Large intestine (tissue), 3 donors: ENCODE data around the gene MPZL1. TPM values are rescaled to one million over a fixed set of nuclear protein-coding genes. Genes with fewer than 3 reads are reported as not detected.
A peak's percentile ranks its signal among the peaks of the same experiment; 100 is the strongest.

ENCODE experiments used
- DNase-seq, 2 donors: peaks; one replicate each; pipeline versions ENCODE4 v3.0.0 to v3.0.0-alpha.2; 2013
- H3K27ac ChIP-seq: one replicate; pipeline ENCODE4 v1.5.1; 2013; ENCODE audit warnings: low read length
- H3K27me3 ChIP-seq: 2 replicates; pipeline ENCODE4 v1.6.1; 2013; ENCODE audit warnings: low read length; ENCODE audit not compliant: control insufficient read depth, insufficient read depth
- H3K36me3 ChIP-seq: 2 replicates; pipeline ENCODE4 v1.6.1; 2013; ENCODE audit warnings: low read length; ENCODE audit not compliant: control insufficient read depth, insufficient read depth
- H3K4me1 ChIP-seq: one replicate; pipeline ENCODE4 v1.6.1; 2013; ENCODE audit warnings: low read length; ENCODE audit not compliant: control insufficient read depth, insufficient read depth
- H3K4me3 ChIP-seq: one replicate; pipeline ENCODE4 v1.5.1; 2013; ENCODE audit warnings: low read length
- H3K9me3 ChIP-seq: one replicate; pipeline ENCODE4 v1.6.1; 2013; ENCODE audit warnings: mild to moderate bottlenecking, low read depth, low read length, moderate library complexity; ENCODE audit not compliant: control insufficient read depth
- WGBS: methylation state at CpG from one replicate; pipeline ENCODE4 v1.1.5; 2013; ENCODE audit warnings: low lambda C conversion rate; ENCODE audit not compliant: insufficient coverage; 5-methylcytosine and 5-hydroxymethylcytosine counted together
- polyA plus RNA-seq: library from polyadenylated mRNA; unstranded; fragments of 120-200 nt; gene quantifications from one replicate; pipeline ENCODE4 v1.2.1, GENCODE V29; 2013

The MPZL1 gene
- polyA plus RNA-seq, 1 donor: 105 TPM

DNA sequence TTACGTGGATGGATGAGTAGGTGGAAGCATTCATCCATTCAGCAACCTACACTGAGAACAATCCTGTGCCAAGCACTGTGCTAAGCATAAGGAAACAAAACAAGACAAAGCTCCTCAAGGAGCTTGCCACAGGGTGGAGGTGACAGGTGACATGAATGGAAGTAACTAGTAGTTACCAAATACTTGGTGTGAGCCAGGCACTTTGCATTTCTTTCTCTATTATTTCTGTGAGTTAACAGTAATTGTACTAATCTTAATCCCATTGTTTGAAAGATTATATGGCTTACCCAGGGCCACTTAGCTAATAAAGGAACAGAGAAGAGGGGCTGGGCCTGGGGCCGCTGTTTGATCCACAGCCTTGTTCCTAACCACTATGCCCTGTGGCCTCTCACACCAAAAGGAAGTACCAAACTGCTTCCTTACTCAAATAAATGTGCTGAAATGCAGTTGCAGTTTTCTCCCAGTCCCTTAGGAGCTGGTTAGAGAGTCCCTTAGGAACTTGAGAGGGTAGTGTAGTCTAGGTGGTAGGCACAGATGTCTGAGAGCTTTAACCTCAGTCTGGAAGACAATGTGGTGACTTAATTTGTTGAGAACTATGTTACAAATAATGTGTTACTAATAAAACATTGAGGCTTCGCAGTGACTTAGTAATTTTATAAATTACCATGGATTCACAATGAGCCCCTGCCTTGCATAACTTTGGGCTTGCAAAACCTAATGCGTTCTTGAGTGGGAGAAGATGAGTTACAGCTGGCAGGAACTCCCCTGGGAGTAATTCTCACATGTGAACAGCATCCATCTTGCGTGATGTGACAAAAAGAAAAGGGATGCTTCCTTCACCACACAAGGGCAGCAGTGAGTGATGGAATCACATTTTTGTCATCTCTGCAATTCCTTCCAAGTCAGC is 69.8 kb downstream of the MPZL1 start:
- peaks cover 3% of the 10 kb centered on the region for H3K4me1 ChIP-seq
- no peak for DNase-seq
- whole genome bisulfite sequencing: no CpG with 5 or more reads among the region's 5 CpGs
- H3K4me3 ChIP-seq: no peak overlapping the region
- H3K27me3 ChIP-seq: no peaks in the 10 kb centered on the region
- no peaks in the 10 kb centered on the region for H3K9me3 ChIP-seq
- H3K36me3 ChIP-seq: peaks cover 36% of the 10 kb centered on the region
- H3K27ac ChIP-seq: no peak overlapping the region

- Histone ChIP-seq H3K27me3 (no peaks in the 10 kb centered on the region), H3K36me3 (peaks cover 36% of the 10 kb centered on the region), H3K9me3 (no peaks in the 10 kb centered on the region), H3K27ac (no peak overlapping the region), H3K4me1 (no peaks in the 10 kb centered on the region), H3K4me3 (no peak overlapping the region)
- no peak for DNase-seq
- no CpG with 5 or more reads among the region's 4 CpGs for WGBS
Observed at GRCh38 chr1:167792188-167792565, 70.4 kb downstream of the MPZL1 start.

- no peak for DNase-seq
- no peak overlapping the region for H3K27ac ChIP-seq
- no CpG with 5 or more reads among the region's 1 CpG for WGBS
- H3K36me3 ChIP-seq: peaks cover 21% of the 10 kb centered on the region
- no peaks in the 10 kb centered on the region for H3K27me3 ChIP-seq
- peaks cover 4% of the 10 kb centered on the region for H3K4me1 ChIP-seq
- no peaks in the 10 kb centered on the region for H3K9me3 ChIP-seq
- H3K4me3 ChIP-seq: no peak overlapping the region
Observed at GRCh38 chr1:167794043-167794442, 72.3 kb downstream of the MPZL1 start.

DNA sequence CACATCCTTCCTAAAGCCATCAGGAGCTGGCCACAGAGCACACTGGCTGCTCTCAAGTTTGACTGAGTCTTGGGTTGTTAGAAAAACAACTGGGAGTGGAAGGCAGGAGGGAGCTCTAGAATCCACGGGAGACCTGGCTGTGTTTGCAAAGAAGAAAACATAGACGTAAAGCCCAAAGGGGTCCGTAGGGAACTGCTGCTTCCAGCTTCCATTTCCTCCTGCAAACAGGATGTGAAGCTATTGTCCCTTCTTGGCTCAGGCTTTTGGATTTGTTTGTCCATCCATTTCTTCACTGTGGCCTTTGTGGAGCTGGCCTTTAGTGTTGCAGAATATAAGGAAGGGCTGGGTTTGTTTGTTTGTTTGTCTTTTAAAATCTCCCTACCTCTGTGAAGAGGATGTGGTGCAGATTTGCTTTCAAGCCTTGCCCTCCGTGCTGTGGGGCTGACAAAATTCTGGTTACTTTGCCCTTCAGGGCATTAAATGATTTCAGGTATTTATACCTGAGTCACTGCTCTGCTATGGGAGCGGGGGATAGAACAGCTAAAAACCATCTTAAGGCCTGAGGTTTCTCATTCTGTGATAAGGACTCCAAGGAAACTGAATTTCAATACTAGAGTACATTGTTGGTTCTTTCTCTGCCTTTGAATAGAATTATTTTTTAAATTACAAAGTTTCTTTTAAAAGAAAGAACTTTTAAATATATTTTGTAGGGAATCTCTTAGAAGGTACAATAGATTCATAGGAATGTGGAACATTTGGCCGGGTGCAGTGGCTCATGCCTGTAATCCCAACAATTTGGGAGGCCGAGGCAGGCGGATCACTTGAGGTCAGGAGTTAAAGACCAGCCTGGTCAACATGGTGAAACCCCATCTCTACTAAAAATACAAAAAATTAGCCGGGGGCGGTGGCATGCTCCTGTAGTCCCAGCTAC is 74.3 kb downstream of the MPZL1 start:
- no peak overlapping the region for H3K27ac ChIP-seq
- no peaks in the 10 kb centered on the region for H3K9me3 ChIP-seq
- peaks cover 13% of the 10 kb centered on the region for H3K4me1 ChIP-seq
- H3K36me3 ChIP-seq: peaks cover 4% of the 10 kb centered on the region
- no CpG with 5 or more reads among the region's 10 CpGs for WGBS
- H3K4me3 ChIP-seq: no peak overlapping the region
- H3K27me3 ChIP-seq: no peaks in the 10 kb centered on the region
- no peak for DNase-seq

- Histone ChIP-seq H3K9me3 (no peaks in the 10 kb centered on the region), H3K36me3 (peaks cover 3% of the 10 kb centered on the region), H3K4me1 (peaks cover 13% of the 10 kb centered on the region), H3K4me3 (no peak overlapping the region), H3K27me3 (no peaks in the 10 kb centered on the region), H3K27ac (no peak overlapping the region)
- peak; percentile 37 to 56 for DNase-seq
- WGBS: 0% methylated on average over 1 of the region's 2 CpGs
Observed at GRCh38 chr1:167797015-167797414, 75.2 kb downstream of the MPZL1 start.

DNA sequence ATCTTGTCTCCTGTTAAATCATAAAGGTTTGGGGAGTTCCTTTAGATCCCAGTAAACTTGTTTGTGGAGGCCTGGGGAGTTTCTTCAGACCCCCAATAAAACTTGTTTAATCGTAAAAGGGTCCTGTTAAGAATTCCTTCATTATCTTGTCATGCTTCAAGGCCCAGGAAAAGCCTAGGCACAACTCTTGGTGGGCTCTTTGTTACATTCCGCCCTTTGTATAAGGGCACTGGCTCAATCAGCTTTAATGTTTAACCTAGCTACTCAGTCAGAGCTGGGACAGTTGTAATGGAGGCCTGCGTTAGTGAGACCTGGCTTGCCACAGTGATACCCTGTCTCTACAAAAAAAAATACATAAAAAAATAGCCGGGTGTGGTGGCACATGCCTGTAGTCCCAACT is 77.2 kb downstream of the MPZL1 start:
- H3K27me3 ChIP-seq: no peaks in the 10 kb centered on the region
- peak; percentile 7 to 42 for DNase-seq
- WGBS: no CpG with 5 or more reads among the region's 4 CpGs
- no peaks in the 10 kb centered on the region for H3K9me3 ChIP-seq
- peaks cover 15% of the 10 kb centered on the region for H3K4me1 ChIP-seq
- H3K36me3 ChIP-seq: peaks cover 3% of the 10 kb centered on the region
- no peak overlapping the region for H3K4me3 ChIP-seq
- H3K27ac ChIP-seq: peak overlapping the region; percentile 28

DNA sequence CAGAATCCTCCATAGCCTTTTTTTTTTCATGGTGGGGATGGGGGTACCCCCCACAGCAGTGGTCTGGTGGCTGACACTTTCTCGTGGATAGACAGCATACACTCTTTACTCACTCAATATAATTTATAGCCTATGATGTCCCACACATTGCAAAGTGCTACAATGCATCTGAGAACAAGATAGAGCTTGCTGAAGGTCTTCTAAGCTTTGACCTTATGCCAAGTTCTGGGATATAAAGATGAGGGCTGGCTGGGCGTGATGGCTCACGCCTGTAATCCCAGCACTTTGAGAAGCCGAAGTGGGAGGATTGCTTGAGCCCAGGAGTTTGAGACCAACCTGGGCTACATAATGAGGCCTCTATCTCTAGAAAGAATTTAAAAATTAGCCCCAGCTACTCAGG is 78.0 kb downstream of the MPZL1 start:
- Histone ChIP-seq H3K4me3 (no peak overlapping the region), H3K27ac (no peak overlapping the region)
- WGBS: no CpG with 5 or more reads among the region's 4 CpGs

GRCh38 chr1:167800251-167800650 is 78.5 kb downstream of the MPZL1 start:
- Histone ChIP-seq H3K27me3 (no peaks in the 10 kb centered on the region), H3K4me1 (peaks cover 22% of the 10 kb centered on the region), H3K4me3 (no peak overlapping the region), H3K9me3 (no peaks in the 10 kb centered on the region), H3K36me3 (peaks cover 3% of the 10 kb centered on the region), H3K27ac (no peak overlapping the region)
- no peak for DNase-seq
- WGBS: no CpG with 5 or more reads among the region's 3 CpGs

More for the DNA sequence above, 78.0 kb downstream of the MPZL1 start:
- Histone ChIP-seq H3K4me1 (peaks cover 22% of the 10 kb centered on the region), H3K36me3 (peaks cover 3% of the 10 kb centered on the region), H3K27me3 (no peaks in the 10 kb centered on the region), H3K9me3 (no peaks in the 10 kb centered on the region)
- no peak for DNase-seq

DNA sequence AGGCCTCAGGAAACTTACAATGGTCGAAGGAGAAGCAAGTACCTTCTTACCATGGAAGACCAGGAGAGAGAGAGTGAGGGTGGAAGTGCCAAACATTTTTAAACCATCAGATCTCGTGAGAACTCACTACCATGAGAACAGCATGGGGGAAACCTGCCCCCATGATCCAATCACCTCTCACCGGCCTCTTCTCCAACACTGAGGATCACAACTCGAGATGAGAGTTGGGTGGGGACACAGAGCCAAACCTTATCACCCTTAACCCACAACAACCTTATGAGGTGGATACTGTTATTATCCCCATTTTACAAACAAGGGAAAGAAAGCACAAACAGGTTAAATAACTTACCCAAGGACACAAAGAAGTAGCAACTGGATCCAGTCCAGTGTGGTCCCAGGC is 80.5 kb downstream of the MPZL1 start:
- WGBS: no CpG with 5 or more reads among the region's 4 CpGs

More for the DNA sequence above, 80.5 kb downstream of the MPZL1 start:
- H3K9me3 ChIP-seq: peaks cover 13% of the 10 kb centered on the region
- no peaks in the 10 kb centered on the region for H3K36me3 ChIP-seq
- DNase-seq: no peak
- peaks cover 22% of the 10 kb centered on the region for H3K4me1 ChIP-seq
- no peak overlapping the region for H3K4me3 ChIP-seq
- H3K27me3 ChIP-seq: no peaks in the 10 kb centered on the region
- no peak overlapping the region for H3K27ac ChIP-seq
